GM12892 (cell line): ENCODE results near the gene IRAK3.

Source experiments
- POLR2A ChIP-seq: IDR thresholded peaks from 2 replicates; pipeline ENCODE4 v1.6.1; 2011; ENCODE audit warnings: low read depth, low read length, control low read depth
- POLR2AphosphoS5 ChIP-seq: IDR thresholded peaks from 2 replicates; pipeline ENCODE4 v1.6.1; 2011; ENCODE audit warnings: low read depth, low read length, control low read depth

GRCh38 chr12:66199831-66200509, 11.0 kb downstream of the IRAK3 start:
- TF ChIP-seq POLR2A (no peak), POLR2AphosphoS5 (no peak)
